ENCODE results near the gene F10. TPM values are rescaled to one million over a fixed set of nuclear protein-coding genes. Genes with fewer than 3 reads are reported as not detected.

Gene F10
- total RNA-seq, 4 donors from 2014 or later = 1.00 to 4.8 (median 2.4) TPM

DNA sequence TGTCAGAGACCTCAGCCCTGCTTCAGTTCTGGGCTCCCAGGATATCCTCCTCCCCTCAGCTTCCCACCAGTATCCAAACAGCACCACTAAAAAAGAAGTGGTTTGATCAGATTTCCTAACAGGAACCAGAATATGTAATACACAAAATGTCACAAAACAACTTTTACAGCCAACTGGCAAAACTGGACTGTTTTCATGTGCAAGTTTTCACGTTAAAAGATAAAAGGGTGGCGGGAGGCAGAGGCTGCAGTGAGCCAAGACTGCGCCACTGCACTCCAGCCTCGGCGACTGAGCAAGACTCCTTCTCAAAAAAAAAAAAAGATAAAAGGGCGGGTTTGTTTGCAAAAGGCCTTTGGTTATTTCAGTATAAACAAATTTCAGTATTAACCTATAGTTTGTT, 72.8 kb downstream of the F10 start:
- Histone ChIP-seq H3K27me3 (no peaks in the 10 kb centered on the region), H3K9me3 (no peaks in the 10 kb centered on the region), H3K4me3 (no peak overlapping the region), H3K4me1 (no peaks in the 10 kb centered on the region), H3K36me3 (peaks cover 0 to 86% of the 10 kb centered on the region in 2 donors), H3K27ac (no peak overlapping the region)
- intact Hi-C loops (cut with DNase I; ENCODE audit: low total_unique reads) (loop anchor here (10.0 kb wide), 1 partner anchor 261 kb away; no protein-coding TSS in a partner anchor), in situ Hi-C loops (cut with MboI; ENCODE audit: low sequenced_read_pairs in 4 of 4) (no loop called here)
- TF ChIP-seq POLR2A (IDR thresholded peaks at IDR 0.05) = no peak
- TF ChIP-seq, protein P1, sequence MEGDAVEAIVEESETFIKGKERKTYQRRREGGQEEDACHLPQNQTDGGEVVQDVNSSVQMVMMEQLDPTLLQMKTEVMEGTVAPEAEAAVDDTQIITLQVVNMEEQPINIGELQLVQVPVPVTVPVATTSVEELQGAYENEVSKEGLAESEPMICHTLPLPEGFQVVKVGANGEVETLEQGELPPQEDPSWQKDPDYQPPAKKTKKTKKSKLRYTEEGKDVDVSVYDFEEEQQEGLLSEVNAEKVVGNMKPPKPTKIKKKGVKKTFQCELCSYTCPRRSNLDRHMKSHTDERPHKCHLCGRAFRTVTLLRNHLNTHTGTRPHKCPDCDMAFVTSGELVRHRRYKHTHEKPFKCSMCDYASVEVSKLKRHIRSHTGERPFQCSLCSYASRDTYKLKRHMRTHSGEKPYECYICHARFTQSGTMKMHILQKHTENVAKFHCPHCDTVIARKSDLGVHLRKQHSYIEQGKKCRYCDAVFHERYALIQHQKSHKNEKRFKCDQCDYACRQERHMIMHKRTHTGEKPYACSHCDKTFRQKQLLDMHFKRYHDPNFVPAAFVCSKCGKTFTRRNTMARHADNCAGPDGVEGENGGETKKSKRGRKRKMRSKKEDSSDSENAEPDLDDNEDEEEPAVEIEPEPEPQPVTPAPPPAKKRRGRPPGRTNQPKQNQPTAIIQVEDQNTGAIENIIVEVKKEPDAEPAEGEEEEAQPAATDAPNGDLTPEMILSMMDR (IDR thresholded peaks at IDR 0.05 in 4 of 5, conservative IDR thresholded peaks at IDR 0.05 in 1 of 5) = no peak
- ATAC-seq = no peak
- no peak for DNase-seq

DNA sequence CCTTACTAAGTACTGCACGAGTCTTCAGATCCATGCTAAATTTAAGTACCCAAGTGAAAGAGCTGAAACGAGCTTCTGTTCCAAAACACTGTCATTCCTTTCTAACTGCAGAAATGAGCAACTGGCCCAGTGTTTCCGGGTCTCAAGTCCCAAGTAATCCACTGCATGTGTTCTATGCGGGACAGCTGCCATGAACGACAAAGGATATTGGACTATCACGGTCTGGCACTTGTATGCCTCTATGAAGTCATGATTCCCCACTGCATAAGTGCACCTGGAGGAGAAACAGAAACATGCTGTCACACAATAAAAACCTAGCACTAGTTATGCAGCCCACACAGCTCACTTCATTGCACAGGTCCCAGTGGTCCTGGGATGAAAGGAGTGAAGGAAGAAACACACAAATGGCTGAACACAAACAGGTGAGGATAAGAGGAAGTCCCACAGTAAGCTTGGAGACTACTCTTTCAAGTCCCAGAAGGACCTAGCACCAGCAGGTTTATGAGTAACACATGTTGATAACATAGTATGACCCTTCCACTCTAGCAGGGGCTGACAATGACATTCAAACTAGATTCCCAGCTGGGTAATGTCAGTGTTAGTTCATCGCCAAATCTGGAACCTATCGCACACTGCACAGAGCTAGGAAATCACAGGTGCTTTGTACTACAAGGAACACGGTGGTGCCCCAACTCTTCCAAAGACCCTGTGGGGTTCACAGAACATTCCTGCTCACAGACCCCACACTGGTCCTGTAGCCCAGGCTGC, 74.6 kb downstream of the F10 start:
- no peak for DNase-seq
- in situ Hi-C loops (cut with MboI; ENCODE audit: low sequenced_read_pairs in 4 of 4) = no loop called here
- Histone ChIP-seq H3K9me3 (no peaks in the 10 kb centered on the region), H3K27ac (no peak overlapping the region), H3K4me1 (no peaks in the 10 kb centered on the region), H3K36me3 (peaks cover 0 to 76% of the 10 kb centered on the region in 2 donors), H3K4me3 (no peak overlapping the region), H3K27me3 (no peaks in the 10 kb centered on the region)
- intact Hi-C loops (cut with DNase I; ENCODE audit: low total_unique reads) = loop anchor here (10.0 kb wide), 1 partner anchor 262 kb away; no protein-coding TSS in a partner anchor
- ATAC-seq = no peak
- TF ChIP-seq, protein P1 (IDR thresholded peaks at IDR 0.05 in 4 of 5, conservative IDR thresholded peaks at IDR 0.05 in 1 of 5) = no peak
- TF ChIP-seq POLR2A (IDR thresholded peaks at IDR 0.05) = no peak

Other genes with a start within 250 kb of the F10 start
- gene MCF2L, start 153.6 kb upstream of the F10 start, total RNA-seq = 10 to 100 TPM; 16.1 to 21.2 (median 19.4) TPM
- 1 to 10 TPM in 1 of 4 donors, under 1 TPM in 1, not detected in 2; 0.20 to 1.2 TPM for gene F7, start 17.0 kb upstream of the F10 start, total RNA-seq
- not detected for gene PROZ, start 35.8 kb downstream of the F10 start, total RNA-seq
- gene PCID2, start 85.9 kb downstream of the F10 start, total RNA-seq = 10 to 100 TPM; 26.4 to 45.6 (median 28.0) TPM
- 100 to 1,000 TPM; 232 to 319 (median 234) TPM for gene CUL4A, start 86.8 kb downstream of the F10 start, total RNA-seq
- gene LAMP1, start 174.4 kb downstream of the F10 start, total RNA-seq = 10 to 100 TPM; 36.4 to 80.9 (median 66.9) TPM
- 1 to 10 TPM; 2.6 to 8.8 (median 6.0) TPM for gene GRTP1, start 241.3 kb downstream of the F10 start, total RNA-seq